HG02938 (cell line): Measurements from ENCODE around the gene CC2D1B.

Experiments used
- ATAC-seq: cut with Tn5 transposase; IDR thresholded peaks from one replicate; pipeline ENCODE4 v1.9.1; 2021; ENCODE audit warnings: mild to moderate bottlenecking, moderate library complexity; ENCODE audit not compliant: unreplicated experiment

The CC2D1B gene

GRCh38 chr1:52306227-52307006 is 59.6 kb downstream of the CC2D1B start:
- no peak for ATAC-seq

- no peak for ATAC-seq
Measured at GRCh38 chr1:52305417-52306226, 60.4 kb downstream of the CC2D1B start.
